ENCODE results near the gene PKN3.
"Not testable (repeated sequence)": the region's sequence is repeated elsewhere in the genome, so short reads cannot be mapped to it uniquely, and the experiment has no call there.

Gene PKN3

GRCh38 chr9:128694344-128694743, 8.0 kb upstream of the PKN3 start:
- no peak overlapping the region for H3K27ac ChIP-seq (ENCODE audit: low read depth, low read length, poor library complexity, severe bottlenecking)
- no peaks in the 10 kb centered on the region for H3K9me2 ChIP-seq (ENCODE audit: low read depth, low read length)
- H3K36me3 ChIP-seq (ENCODE audit: insufficient read depth, low read length) = peaks cover 72% of the 10 kb centered on the region
- H3F3A ChIP-seq (ENCODE audit: insufficient read depth, low read length) = peaks cover 5% of the 10 kb centered on the region
- H3K4me3 ChIP-seq (ENCODE audit: low read depth, low read length, poor library complexity, severe bottlenecking) = no peak overlapping the region
- no peaks in the 10 kb centered on the region for H3K27me3 ChIP-seq (ENCODE audit: insufficient read depth, low read length)
- H3K79me2 ChIP-seq (ENCODE audit: insufficient read depth, low read length) = peaks cover 23% of the 10 kb centered on the region
- no peak for TF ChIP-seq EZH2 (IDR thresholded peaks at IDR 0.05; ENCODE audit: borderline replicate concordance, low read length)
- TF ChIP-seq CTCF (IDR thresholded peaks at IDR 0.05; ENCODE audit: low read length) = no peak
- peaks cover 12% of the 10 kb centered on the region for H3K4me1 ChIP-seq (ENCODE audit: insufficient read depth, low read length, severe bottlenecking)
- H4K20me1 ChIP-seq (ENCODE audit: insufficient read depth, low read length) = peaks cover 8% of the 10 kb centered on the region
- H3K4me2 ChIP-seq (ENCODE audit: low read length) = no peak overlapping the region
- H2AFZ ChIP-seq (ENCODE audit: low read length) = no peak overlapping the region
- H3K9me3 ChIP-seq (ENCODE audit: low read length) = no peaks in the 10 kb centered on the region
- H3K9ac ChIP-seq (ENCODE audit: low read length) = no peak overlapping the region

GRCh38 chr9:128696923-128697707, 5.2 kb upstream of the PKN3 start:
- peaks cover 5% of the 10 kb centered on the region for H3F3A ChIP-seq (ENCODE audit: insufficient read depth, low read length)
- H2AFZ ChIP-seq (ENCODE audit: low read length) = no peak overlapping the region
- peaks cover 51% of the 10 kb centered on the region for H3K36me3 ChIP-seq (ENCODE audit: insufficient read depth, low read length)
- no peaks in the 10 kb centered on the region for H3K27me3 ChIP-seq (ENCODE audit: insufficient read depth, low read length)
- no peak overlapping the region for H3K9ac ChIP-seq (ENCODE audit: low read length)
- no peak overlapping the region for H3K4me2 ChIP-seq (ENCODE audit: low read length)
- no peaks in the 10 kb centered on the region for H4K20me1 ChIP-seq (ENCODE audit: insufficient read depth, low read length)
- H3K79me2 ChIP-seq (ENCODE audit: insufficient read depth, low read length) = peaks cover 4% of the 10 kb centered on the region; the same call in 1 of the 2 replicates
- peaks cover 7% of the 10 kb centered on the region for H3K4me1 ChIP-seq (ENCODE audit: insufficient read depth, low read length, severe bottlenecking)
- H3K9me2 ChIP-seq (ENCODE audit: low read depth, low read length) = no peaks in the 10 kb centered on the region
- no peak overlapping the region for H3K4me3 ChIP-seq (ENCODE audit: low read depth, low read length, poor library complexity, severe bottlenecking)
- peak overlapping the region; percentile 1 for H3K27ac ChIP-seq (ENCODE audit: low read depth, low read length, poor library complexity, severe bottlenecking)
- H3K9me3 ChIP-seq (ENCODE audit: low read length) = no peaks in the 10 kb centered on the region
- TF ChIP-seq EZH2 (IDR thresholded peaks at IDR 0.05; ENCODE audit: borderline replicate concordance, low read length) = no peak
- no peak for TF ChIP-seq CTCF (IDR thresholded peaks at IDR 0.05; ENCODE audit: low read length)

GRCh38 chr9:128699096-128699795, 3.1 kb upstream of the PKN3 start:
- not testable (repeated sequence) for H4K20me1 ChIP-seq (ENCODE audit: insufficient read depth, low read length)

More at GRCh38 chr9:128699096-128699795, 3.1 kb upstream of the PKN3 start:
- H3K4me3 ChIP-seq (ENCODE audit: low read depth, low read length, poor library complexity, severe bottlenecking); H3K9me2 ChIP-seq (ENCODE audit: low read depth, low read length); H3K9ac ChIP-seq (ENCODE audit: low read length); H3K27me3 ChIP-seq (ENCODE audit: insufficient read depth, low read length); H3K4me2 ChIP-seq (ENCODE audit: low read length); H3K79me2 ChIP-seq (ENCODE audit: insufficient read depth, low read length); H3F3A ChIP-seq (ENCODE audit: insufficient read depth, low read length); H3K9me3 ChIP-seq (ENCODE audit: low read length); H3K27ac ChIP-seq (ENCODE audit: low read depth, low read length, poor library complexity, severe bottlenecking); H2AFZ ChIP-seq (ENCODE audit: low read length): not testable (repeated sequence)
- Histone ChIP-seq H3K36me3 (ENCODE audit: insufficient read depth, low read length) (peaks cover 30% of the 10 kb centered on the region), H3K4me1 (ENCODE audit: insufficient read depth, low read length, severe bottlenecking) (peaks cover 18% of the 10 kb centered on the region)

Data from OCI-LY1 (cell line).